GM12878 (cell line): ENCODE results near the gene NUP205. TPM values are rescaled to one million over a fixed set of nuclear protein-coding genes. Genes with fewer than 3 reads are reported as not detected.
A peak's percentile ranks its signal among the peaks of the same experiment; 100 is the strongest.

Experiments used
- ATAC-seq: fragments of 200-7000 bp; cut with Tn5 transposase; 3 replicates; pipeline ENCODE4 v1.9.1; 2020; ENCODE audit warnings: mild to moderate bottlenecking, moderate library complexity
- BruUV-seq: library from RNA; stranded (reverse); fragments of 400-500 nt; replicated peaks from 2 replicates; lab custom pipeline; 2021; lab: Mats Ljungman, UMichigan
- CTCF ChIA-PET: fragments of 300-600 bp; sonication (Branson Sonifier 250); formaldehyde crosslinking; extraction: SDS; loops from one replicate; lab custom pipeline; 2021; ENCODE audit warnings: inconsistent platforms; lab: Yijun Ruan, JAX
- POLR2A ChIA-PET: fragments of 350-600 bp; formaldehyde crosslinking; extraction: SDS; loops from one replicate; lab custom pipeline; 2021; ENCODE audit warnings: inconsistent platforms; lab: Charles Lee
- RAD21 ChIA-PET: fragments of 300-600 bp; sonication (Branson Sonifier 250); formaldehyde crosslinking; loops from one replicate; lab custom pipeline; 2023; ENCODE audit warnings: antibody characterized with exemption; ENCODE audit not compliant: unreplicated experiment; lab: Charles Lee
- SMC1A ChIA-PET: fragments of 300-600 bp; sonication (Branson Sonifier 250); formaldehyde crosslinking; loops from one replicate; lab custom pipeline; 2023; ENCODE audit not compliant: unreplicated experiment, uncharacterized antibody; lab: Charles Lee
- DNase-seq: peaks from one replicate; pipeline ENCODE4 v3.0.0-alpha.2; 2011; ENCODE audit warnings: low read depth, low spot score
- FAIRE-seq: peaks from 3 replicates; lab custom pipeline; 2011; peaks lifted over from hg19 to GRCh38; lab: Jason Lieb, UNC
- H2AFZ ChIP-seq: 2 replicates; pipeline ENCODE4 v1.6.0; 2011; ENCODE audit warnings: low read depth, low read length, control low read depth; ENCODE audit not compliant: control insufficient read depth
- H3K27ac ChIP-seq: 2 replicates; pipeline ENCODE4 v1.5.1; 2011; ENCODE audit warnings: control low read depth; ENCODE audit not compliant: control insufficient read depth, insufficient read depth
- H3K27me3 ChIP-seq, 2 experiments: replicated peaks in 1 of 2; 2 replicates each; pipeline versions ENCODE4 v1.6.0 to v1.6.1; 2011; ENCODE audit warnings: low read length in 1 of 2; ENCODE audit not compliant: control insufficient read depth in 2 of 2, insufficient read depth in 2 of 2
- H3K36me3 ChIP-seq, 2 experiments: 2 replicates each; pipeline ENCODE4 v1.5.1; 2011; ENCODE audit warnings: low read length in 1 of 2; ENCODE audit not compliant: control insufficient read depth in 2 of 2, insufficient read depth in 2 of 2
- H3K4me1 ChIP-seq: 2 replicates; pipeline ENCODE4 v1.6.1; 2011; ENCODE audit warnings: mild to moderate bottlenecking, low read length, moderate library complexity, mixed read lengths; ENCODE audit not compliant: control insufficient read depth, insufficient read depth
- H3K4me2 ChIP-seq: 2 replicates; pipeline ENCODE4 v1.6.0; 2011; ENCODE audit warnings: control low read depth; ENCODE audit not compliant: control insufficient read depth, insufficient read depth
- H3K4me3 ChIP-seq: fragments of 200-600 bp; sonication (generic); 2 replicates; pipeline ENCODE4 v1.5.1; 2016
- H3K79me2 ChIP-seq: 2 replicates; pipeline ENCODE4 v1.6.0; 2011; ENCODE audit warnings: low read length; ENCODE audit not compliant: control insufficient read depth, insufficient read depth
- H3K9ac ChIP-seq: 2 replicates; pipeline ENCODE4 v1.8.0; 2011; ENCODE audit warnings: low read length, control low read depth, mixed read lengths; ENCODE audit not compliant: control insufficient read depth, insufficient read depth
- H3K9me3 ChIP-seq: replicated peaks from 3 replicates; pipeline ENCODE4 v1.5.1; 2011; ENCODE audit warnings: mild to moderate bottlenecking, low read length; ENCODE audit not compliant: control insufficient read depth, insufficient read depth
- H4K20me1 ChIP-seq: 2 replicates; pipeline ENCODE4 v1.6.0; 2011; ENCODE audit not compliant: control insufficient read depth, insufficient read depth
- BCL3 ChIP-seq: IDR thresholded peaks from 2 replicates; pipeline ENCODE4 v1.6.1; 2011; ENCODE audit warnings: borderline replicate concordance, low read depth, mild to moderate bottlenecking, moderate library complexity, low read length; ENCODE audit not compliant: insufficient read depth, poor library complexity, severe bottlenecking
- EGR1 ChIP-seq, 2 experiments: IDR thresholded peaks; 1 replicate in 1 of 2; 2 replicates in 1 of 2; pipeline ENCODE4 v1.6.1; 2011 to 2012; ENCODE audit warnings: low read depth in 2 of 2, low read length in 2 of 2, borderline replicate concordance in 1 of 2, mild to moderate bottlenecking in 1 of 2, moderate library complexity in 1 of 2
- NBN ChIP-seq: fragments of 450-650 bp; IDR thresholded peaks from 2 replicates; pipeline ENCODE4 v1.6.1; 2016
- PAX5 ChIP-seq: IDR thresholded peaks from 2 replicates; pipeline ENCODE4 v1.6.1; 2011; ENCODE audit warnings: low read depth, low read length, borderline replicate concordance
- PRDM15 ChIP-seq: fragments of 450-650 bp; formaldehyde crosslinking; IDR thresholded peaks from 2 replicates; pipeline ENCODE4 v1.4.0; 2020; ENCODE audit warnings: mild to moderate bottlenecking, moderate library complexity
- RAD21 ChIP-seq: IDR thresholded peaks from 2 replicates; pipeline ENCODE4 v1.6.1; 2011; ENCODE audit warnings: mild to moderate bottlenecking, low read depth, low read length, moderate library complexity; ENCODE audit not compliant: insufficient read depth
- ZBTB33 ChIP-seq: fragments of 450-650 bp; IDR thresholded peaks from 2 replicates; pipeline ENCODE4 v1.6.1; 2017; ENCODE audit warnings: mild to moderate bottlenecking
- ZBTB40 ChIP-seq: fragments of 450-650 bp; IDR thresholded peaks from 2 replicates; pipeline ENCODE4 v1.6.1; 2016; ENCODE audit warnings: mild to moderate bottlenecking, moderate library complexity, borderline replicate concordance
- WGBS: methylation state at CpG from one replicate; pipeline ENCODE4 v1.1.6; 2016; ENCODE audit warnings: low lambda C conversion rate; ENCODE audit not compliant: insufficient replicate concordance, insufficient coverage; ENCODE audit errors: missing lambda C conversion rate; 5-methylcytosine and 5-hydroxymethylcytosine counted together
- in situ Hi-C: fragments of 300-500 bp; cut with MboI; formaldehyde crosslinking; loops from 9 replicates; pipeline ENCODE4 v1.14.3; 2018; ENCODE audit warnings: mixed read lengths
- intact Hi-C: fragments of 100-400 bp; cut with micrococcal nuclease; formaldehyde crosslinking; loops from one replicate; pipeline ENCODE4 v1.14.2; 2022; ENCODE audit not compliant: unreplicated experiment
- polyA plus RNA-seq, 11 experiments: library from polyadenylated mRNA; depleted of rRNA in 4 of 11; unstranded in 6 of 11; stranded (reverse) in 5 of 11; fragments of >200 nt; fragmentation: Nextera tagmentation in 4 of 11; fragmentation: Illumina TruSeq in 1 of 11; extraction: Ambion mirVana in 4 of 11; extraction: Trizol in 1 of 11; gene quantifications; 1 replicate in 1 of 11; 2 replicates in 10 of 11; pipeline versions ENCODE4 v1.2.1 to v1.2.3, GENCODE V29; 2011 to 2016; ENCODE audit warnings: inconsistent platforms in 2 of 11, missing spikeins in 2 of 11, low read depth in 1 of 11
- total RNA-seq, 4 experiments: library from RNA; depleted of rRNA in 3 of 4; stranded (reverse); fragments of >200 nt in 3 of 4; fragmentation: Illumina TruSeq in 1 of 4; extraction: Trizol in 1 of 4; gene quantifications; 2 replicates each; pipeline versions ENCODE4 v1.2.1 to v1.2.3, GENCODE V29; 2013 to 2021

NUP205 gene
- total and polyA plus RNA-seq, 10 of the 15 experiments (the other 5 are each of a cell fraction or from before 2014, with no cell fraction given): 41.4 to 110 (median 85.9) TPM

- Histone ChIP-seq H3K36me3 (no peaks in the 10 kb centered on the region; a peak in 1 of 4 replicates), H3K27ac (peak overlapping the region; percentile 38; the same call in 1 of the 2 replicates), H3K4me1 (peaks cover 2% of the 10 kb centered on the region; the same call in 1 of the 2 replicates), H4K20me1 (no peaks in the 10 kb centered on the region), H2AFZ (peak overlapping the region; percentile 97), H3K9me3 (no peaks in the 10 kb centered on the region), H3K4me2 (peak overlapping the region; percentile 94), H3K9ac (peak overlapping the region; percentile 36; the same call in 1 of the 2 replicates), H3K79me2 (peaks cover 17% of the 10 kb centered on the region), H3K27me3 (no peaks in the 10 kb centered on the region), H3K4me3 (peak overlapping the region; percentile 65)
- SMC1A ChIA-PET: interaction anchor here (1.0 to 3.5 kb wide), 3 partner anchors 11 to 50 kb away, joined by 3 to 21 read pairs (median 9); no protein-coding TSS in a partner anchor
- no peak for FAIRE-seq
- peak; percentile 9 for ATAC-seq
- RAD21 ChIA-PET: interaction anchor here (1.0 to 1.3 kb wide), 3 partner anchors 9 to 16 kb away, joined by 3 to 7 read pairs (median 5); no protein-coding TSS in a partner anchor
- TF ChIP-seq PAX5 (no peak), NBN (no peak), ZBTB33 (peak; percentile 63; the same call in 1 of the 2 replicates), ZBTB40 (no peak), RAD21 (no peak), PRDM15 (no peak), BCL3 (no peak), EGR1 (IDR thresholded peaks at IDR 0.05; ENCODE audit: borderline replicate concordance in 1 of 2, low read depth in 2 of 2, low read length in 2 of 2) (no peak)
- POLR2A ChIA-PET: interaction anchor here (0.9 to 3.6 kb wide), 2 partner anchors 11 to 19 kb away, joined by 3 to 17 read pairs; no protein-coding TSS in a partner anchor
- CTCF ChIA-PET: interaction anchor here (0.9 to 10.3 kb wide), 6 partner anchors 12 to 387 kb away, joined by 3 to 89 read pairs (median 5); no protein-coding TSS in a partner anchor
- 96% methylated on average over 14 of the region's 14 CpGs for WGBS
- no peak for DNase-seq
- in situ Hi-C loops (loop anchor here (10.0 kb wide), 1 partner anchor 313 kb away; the partner anchor contains the start of gene MTPN), intact Hi-C loops (loop anchor here (5.0 to 10.0 kb wide), 2 partner anchors 149 to 313 kb away; partner anchors contain the start of genes CNOT4 and MTPN)
- TSS peak; percentile 97 for BruUV-seq
Measured at GRCh38 chr7:135661311-135662122, 103.8 kb downstream of the NUP205 start.
